NCI-H2029 treated with DMSO at 0.1 percent for 48 hours (cell line): Measurements from ENCODE around the gene TNFRSF14.
A peak's percentile ranks its signal among the peaks of the same experiment; 100 is the strongest.
"Not testable (repeated sequence)": the region's sequence is repeated elsewhere in the genome, so short reads cannot be mapped to it uniquely, and the experiment has no call there.

Source experiments
- DNase-seq: peaks from one replicate; lab custom pipeline; 2025; lab: John Stamatoyannopoulos, UW

The TNFRSF14 gene

DNA sequence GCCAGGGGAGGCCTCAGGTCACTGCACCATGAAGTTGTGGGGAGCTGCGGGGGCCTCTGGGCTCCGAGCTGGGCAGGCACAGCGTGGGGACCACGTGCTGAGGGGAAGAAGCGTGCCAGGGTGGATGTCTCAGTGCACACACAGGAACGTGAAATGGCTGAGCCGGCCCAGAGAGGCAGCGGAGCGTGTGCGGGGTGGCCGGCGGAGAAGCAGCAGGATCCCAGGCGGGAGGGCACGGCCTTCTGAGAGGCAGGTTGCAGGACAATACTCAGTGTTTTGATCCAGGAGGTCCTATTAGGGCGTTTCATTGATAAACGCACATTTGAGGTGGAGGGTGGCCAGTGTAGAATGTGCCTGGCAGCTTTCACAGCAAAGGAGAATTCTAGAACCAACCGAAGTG is 12.9 kb downstream of the TNFRSF14 start:
- DNase-seq: no peak

DNA sequence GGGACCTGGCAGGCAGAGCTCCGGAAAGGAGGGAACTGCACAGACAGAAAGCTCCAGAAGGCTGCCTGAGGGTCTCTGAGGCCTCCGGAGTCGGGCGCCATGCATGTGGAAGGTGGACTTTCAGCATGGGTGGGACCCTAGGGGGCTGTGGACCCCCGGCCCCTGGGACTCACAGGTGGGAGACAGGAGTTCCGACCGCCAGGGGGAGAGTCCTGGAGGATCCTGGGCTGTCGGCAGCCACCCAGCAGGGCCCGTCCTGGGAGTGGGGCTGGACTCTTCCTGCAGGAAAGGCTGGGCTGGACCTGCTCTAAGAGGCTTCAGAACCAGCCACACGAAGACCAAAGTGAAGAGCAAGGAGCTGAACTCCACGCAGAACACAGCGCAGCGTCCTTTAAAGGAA is 13.5 kb downstream of the TNFRSF14 start:
- DNase-seq: not testable (repeated sequence)

DNA sequence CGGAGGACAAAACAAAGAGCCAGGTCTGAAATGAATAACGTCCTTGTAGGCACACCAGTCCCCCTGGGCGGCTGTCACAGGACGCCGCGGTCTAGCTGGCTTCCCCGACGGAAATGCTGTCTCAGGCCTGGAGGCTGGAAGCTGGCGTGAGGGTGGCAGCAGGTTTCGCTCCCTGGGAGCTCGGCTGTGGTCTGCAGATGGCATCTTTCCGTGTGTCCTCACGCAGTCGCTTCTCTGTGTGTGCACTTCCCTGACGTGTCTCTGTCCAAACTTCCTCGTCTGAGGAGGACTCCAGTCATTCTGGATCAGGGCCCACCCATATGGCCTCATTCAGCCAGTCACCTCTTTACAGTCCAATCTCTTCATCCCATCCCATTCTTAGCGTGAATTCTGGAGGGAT is 14.2 kb downstream of the TNFRSF14 start:
- no peak for DNase-seq

DNA sequence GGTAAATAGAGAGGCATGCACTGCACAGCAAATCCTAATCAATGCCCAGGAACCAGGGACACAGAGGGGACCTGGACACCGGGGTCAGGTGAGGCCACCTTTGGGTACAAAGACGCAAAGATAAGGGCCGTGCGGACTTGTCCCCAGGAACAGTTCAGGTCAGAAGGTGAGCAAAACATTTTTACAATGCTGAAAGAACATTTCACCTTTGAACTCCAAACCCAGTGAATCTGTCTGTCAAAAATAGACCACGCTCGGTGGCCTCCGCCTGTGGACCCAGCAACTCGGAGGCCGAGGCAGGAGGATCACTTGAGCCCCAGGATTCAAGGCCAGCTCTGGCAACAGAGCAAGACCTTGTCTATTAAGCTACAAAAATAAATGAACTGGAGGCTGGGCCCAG is 15.2 kb downstream of the TNFRSF14 start:
- no peak for DNase-seq

DNA sequence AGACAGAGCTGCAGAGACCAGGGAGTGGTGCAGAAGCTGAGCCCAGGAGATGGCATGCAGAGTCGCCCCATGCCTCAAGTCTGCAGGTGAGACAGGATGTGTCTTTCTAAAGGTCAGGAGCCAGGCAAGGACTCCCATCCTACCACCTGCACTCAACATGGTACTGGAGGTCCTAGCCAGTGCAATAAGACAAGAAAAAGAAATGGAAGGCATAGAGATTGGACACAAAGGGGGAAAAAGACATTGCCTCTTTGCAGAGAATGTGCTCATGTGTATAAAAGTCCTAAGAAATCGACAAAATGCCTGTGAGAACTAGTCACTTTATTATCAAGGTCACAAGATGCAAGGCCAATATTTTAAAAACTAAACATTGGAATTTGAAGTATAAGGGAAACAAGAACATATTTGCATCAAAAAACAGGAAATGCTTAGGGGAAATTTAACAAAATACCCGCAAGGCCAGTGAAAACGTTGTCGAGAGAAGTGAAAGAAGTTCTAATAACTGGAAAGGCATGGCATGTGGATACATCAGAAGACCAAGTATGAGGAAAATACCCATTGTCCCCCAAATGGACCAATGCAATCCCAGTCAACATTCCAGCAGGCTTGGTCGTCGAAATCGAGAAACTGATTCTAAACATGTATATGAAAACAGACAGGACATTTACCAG is 17.2 kb downstream of the TNFRSF14 start:
- no peak for DNase-seq

DNA sequence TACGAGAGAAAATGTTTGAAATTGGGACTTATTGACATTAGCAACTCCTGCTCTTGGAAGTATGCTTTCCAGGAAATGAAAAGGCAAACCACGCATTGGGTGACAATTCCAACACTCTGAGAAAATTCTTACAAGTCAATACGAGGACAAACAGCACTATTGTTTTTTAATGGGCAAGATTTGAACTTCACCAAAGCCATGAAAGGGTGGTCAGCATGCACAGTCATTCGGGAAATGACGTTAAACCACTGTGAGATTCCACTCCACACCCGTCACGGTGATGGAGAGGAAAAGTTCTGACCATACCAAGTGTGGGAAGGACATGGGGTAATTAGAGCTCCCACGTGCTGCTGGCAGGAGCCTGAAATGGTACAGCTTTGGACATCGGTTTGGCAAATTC is 18.2 kb downstream of the TNFRSF14 start:
- DNase-seq: no peak

DNA sequence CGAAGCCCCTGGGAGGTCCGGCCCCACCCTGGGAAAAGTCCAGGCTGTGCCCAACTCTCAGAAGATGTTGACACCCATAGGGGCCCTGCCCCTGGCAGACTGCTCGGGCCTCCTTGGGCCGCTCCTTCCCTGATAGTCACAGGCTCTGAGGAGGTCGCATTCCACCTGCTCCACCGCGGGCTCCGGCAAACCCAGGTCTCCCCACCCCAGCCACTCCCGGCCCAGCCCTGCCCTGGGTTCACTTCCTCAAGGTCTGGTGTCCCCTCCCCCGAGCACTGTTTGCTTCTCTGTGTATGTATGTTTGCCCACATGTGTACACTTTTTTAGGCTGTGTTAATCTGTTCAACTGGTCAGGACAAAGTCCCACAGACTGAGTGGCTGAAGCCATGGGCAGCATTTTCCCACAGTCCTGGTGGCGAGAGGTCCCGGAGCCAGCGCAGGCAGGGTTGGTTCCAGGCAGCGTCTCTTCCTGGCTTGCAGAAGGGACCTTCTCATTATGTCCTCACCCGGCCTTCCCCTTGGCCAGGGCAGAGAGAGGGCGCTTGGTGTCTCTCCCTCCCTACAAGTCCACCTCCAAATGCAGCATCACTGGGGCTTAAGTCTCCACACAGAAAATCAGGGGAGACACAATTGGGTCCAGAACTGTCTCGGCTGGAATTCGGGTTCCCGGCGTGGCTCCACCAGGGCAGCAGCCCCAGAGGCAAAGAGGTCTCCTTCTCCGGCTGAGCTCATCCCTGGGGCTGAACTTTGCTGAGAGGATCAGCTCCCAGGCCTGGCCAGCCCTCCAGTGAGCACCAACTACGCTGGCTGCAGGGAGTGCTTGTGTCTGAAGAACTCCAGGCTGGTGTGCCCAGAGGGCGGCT is 19.9 kb downstream of the TNFRSF14 start:
- DNase-seq: no peak

DNA sequence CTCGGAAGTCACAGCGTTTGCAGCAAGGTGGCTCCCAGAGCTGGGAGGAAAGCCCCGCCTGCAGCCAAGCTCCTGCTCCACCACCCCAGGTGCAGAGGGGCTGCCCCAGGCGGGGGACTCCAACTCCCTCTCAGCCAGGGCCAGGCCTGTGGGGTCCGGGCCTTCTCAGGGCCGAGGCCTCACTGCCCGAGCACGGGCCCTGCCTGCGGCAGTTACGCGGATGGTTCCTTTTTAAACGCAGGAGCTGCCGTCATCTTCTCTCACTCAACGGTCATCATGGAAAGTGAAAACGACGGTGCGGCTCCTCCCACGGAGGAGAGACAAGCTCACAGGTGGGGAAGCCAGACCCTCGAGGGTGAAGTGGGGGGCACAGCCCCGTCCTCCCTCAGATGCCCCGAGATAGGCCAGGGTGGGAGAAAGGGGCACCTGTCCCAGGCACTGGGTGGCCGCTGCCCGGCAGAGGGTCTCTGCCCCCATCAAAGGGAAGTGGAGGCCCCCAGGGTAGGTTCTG is 21.4 kb downstream of the TNFRSF14 start:
- DNase-seq: not testable (repeated sequence)

DNA sequence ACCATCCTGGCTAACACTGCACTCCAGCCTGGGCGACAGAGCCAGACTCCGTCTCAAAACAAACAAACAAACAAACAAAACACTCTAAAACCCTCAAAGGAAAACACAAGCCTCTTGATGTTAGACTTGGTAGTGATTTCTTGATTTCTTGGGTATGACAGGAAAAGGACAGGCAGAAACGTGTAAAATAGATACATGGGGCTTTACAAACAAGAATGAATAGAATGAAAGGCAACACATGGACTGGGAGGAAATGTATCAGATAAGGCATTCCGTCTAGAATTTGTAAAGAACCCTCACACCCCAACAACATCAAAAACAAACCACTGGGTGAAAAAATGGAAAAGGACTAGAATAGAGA is 22.6 kb downstream of the TNFRSF14 start:
- DNase-seq: no peak

DNA sequence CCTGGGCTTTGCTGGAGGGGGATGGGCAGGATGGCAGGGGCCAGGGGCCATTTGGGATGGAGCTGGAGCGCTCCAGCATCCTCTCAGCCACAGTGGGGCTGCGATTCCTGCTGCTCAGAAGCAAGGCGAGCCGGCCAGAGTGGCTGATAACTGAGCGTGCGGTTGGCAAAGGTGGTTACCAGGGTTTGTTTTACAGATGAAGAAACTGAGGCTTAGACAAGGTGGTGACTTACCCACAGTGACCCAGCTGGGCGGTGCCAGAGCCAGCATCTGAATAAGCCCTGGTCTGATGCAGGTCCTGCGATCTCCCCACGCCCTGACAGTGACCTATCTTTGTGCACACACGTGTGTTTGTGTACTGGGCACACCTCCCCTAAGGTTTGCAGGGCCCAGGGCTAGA is 24.5 kb downstream of the TNFRSF14 start:
- DNase-seq: no peak

DNA sequence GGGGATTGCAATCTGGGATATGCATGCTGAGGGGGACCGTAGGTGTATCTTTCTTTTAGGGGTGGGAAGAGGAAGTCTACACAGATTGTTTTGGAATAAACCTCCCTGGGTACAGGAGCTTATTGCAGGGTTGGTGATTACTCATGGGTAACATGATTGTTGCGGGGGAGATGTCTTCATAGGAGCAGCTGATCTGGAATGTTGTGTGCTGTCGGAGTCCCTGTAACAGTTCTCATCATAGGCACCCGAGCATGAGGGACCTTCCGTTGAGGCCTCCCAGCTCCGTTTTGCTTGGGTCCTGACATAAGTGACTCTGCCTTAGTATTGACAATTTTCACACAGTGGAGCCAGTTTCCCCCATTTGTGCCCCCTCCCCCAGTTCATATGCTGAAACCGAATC is 26.2 kb downstream of the TNFRSF14 start:
- no peak for DNase-seq

DNA sequence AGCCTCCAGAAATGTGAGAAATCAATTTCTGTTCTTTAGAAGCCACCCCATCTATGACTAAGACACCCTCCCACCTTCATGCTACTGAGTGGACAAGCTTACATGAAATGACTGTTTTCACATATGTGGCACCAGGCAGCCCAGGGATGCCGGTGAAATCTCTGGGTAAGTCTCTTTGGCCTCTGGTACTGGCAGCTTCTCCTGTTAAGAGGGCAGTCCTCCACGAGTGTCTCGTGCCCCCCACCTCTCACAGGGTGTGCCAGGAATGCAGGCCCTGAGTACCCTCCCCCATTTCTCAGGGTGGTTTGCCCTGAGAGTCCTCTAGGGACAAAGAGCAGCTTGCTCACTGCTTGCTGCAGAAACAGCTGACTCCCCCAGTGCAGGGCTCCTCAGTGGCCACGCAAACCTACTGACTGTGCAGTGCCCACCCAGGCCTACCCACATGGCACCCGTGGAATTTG is 27.2 kb downstream of the TNFRSF14 start:
- DNase-seq: no peak

DNA sequence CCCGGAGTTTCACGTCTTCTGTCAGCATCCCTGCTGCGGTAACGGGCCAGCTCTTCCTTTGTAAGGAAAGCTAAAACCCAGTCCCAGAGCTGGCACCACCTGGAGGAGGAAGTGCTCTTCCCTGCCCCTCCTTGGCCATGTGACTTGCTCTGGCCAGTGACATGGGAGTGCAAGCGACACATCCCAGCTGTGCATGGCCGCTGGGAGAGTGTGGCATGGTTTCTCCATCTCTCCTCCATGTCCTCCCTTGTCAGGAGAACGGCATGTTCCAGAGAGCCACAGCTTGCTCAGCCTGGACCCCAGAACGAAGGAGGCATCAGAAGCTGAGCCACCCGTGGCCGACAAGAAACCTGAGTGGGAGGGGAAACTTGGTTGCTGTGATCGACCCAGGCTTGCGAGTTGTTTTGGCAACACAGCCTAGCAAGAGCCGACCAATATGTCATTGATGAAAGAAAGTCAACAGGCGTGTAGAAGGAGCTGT is 27.7 kb downstream of the TNFRSF14 start:
- DNase-seq: no peak

DNA sequence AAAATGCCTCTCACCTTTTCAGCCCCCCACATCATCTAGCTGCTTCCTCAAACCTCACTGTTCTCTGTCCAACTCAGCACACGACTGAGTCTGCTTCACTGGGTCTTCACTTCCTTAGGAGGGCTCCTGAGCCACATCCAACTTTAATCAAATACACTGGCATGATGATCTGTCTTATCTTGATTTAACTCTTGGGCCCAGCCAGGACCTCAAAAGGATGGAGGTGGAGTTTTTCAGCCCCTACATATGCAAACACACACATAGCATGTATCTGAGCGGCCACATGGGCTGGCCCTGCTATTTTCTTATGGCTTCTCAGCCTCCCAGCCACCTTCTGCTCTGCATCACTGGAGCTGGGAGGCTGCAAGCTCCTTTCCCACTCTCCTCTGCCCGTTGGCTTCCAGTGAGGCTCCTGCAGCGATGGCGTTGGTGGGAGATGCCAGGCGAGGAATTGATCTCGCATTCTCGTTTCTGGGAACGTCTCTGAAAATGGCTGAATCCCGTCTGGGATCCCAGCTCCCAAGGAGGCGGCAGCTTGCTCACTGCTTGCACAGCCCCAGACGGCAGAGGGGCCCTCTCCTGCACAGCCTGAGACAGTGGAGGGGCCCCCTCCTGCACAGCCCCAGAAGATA is 28.6 kb downstream of the TNFRSF14 start:
- DNase-seq: no peak

DNA sequence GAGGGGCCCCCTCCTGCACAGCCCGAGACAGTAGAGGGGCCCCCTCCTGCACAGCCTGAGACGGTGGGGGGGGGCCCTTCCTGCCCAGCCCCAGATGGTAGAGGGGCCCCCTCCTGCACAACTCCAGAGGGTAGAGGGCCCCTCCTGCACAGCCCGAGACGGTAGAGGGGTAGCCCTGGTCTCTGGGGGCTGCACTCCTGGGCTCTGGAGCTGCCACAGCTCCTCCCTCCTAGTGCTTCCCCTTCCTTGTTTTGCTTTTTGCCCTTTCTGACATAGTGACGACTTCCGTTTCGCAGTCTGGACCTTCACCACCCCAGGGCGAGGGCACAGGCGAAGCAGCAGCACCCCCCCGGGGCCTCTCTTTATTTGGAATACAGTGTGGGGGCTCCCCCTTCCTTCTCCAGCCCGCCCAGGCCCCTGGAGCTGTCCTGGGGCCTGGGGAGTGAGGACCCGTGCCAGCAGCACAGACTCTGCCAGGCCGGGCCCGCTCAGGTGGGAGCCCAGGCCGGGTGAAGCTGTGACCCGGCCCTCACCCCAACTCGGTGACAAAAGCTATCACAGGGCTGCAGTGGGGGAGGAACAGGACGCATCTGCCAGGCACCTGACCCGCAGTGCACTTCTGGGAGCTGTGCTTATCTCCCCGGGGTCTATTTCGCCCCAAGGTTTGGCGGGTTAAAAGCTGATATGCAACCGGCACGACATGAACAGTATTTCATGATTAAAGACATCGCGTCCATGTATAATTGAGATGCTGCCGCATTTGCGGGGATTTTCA is 29.3 kb downstream of the TNFRSF14 start:
- no peak for DNase-seq

DNA sequence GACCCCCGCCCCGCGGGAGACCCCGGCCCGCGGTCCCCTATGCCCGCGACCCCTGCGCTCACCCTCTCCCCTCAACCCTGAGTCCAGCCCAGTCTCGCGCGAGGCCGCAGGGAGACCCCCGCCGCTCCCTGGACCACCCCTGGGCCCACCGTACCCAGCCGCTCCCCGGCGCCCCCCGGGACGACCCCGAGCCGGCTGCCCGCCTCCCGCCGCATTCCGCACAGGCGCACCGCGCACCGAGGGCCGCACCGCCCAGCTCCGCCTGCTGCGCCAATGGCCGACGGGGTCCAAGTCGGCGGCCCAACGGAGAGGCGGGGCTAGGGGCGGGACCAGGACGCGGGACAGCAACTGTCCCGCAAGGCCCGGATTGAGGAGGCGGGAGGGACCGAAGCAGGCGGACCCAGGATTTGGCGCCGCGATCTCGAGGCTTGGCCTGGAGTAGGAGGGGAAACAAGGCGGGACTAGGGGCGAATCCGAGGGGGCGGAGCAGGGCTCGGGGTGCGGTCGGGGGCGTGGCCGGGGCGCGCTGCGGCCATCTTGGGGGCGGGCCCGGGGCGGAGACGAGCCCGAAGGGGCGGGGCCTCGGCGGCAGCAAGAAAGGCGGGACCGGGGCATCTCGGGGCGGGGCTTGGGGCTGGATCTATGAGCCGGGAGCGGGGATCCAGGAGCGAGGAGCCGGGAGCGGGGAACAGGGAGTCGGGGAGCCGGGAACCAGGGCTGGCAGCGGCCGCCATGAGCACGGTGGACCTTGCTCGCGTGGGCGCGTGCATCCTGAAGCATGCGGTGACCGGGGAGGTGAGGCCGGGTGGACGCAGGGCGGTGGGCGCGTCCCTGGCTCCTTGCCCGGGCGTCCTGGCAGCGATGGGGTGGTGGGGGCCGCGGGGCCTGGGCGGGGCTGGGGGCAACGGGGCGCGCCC is 30.2 kb downstream of the TNFRSF14 start, which contains the start of gene PRXL2B:
TSS of gene PRXL2B (plus strand) at position 624 of the 917 bp plus-strand sequence. CDS start at position 733, 109 bp downstream.
- peak; percentile 64 for DNase-seq

DNA sequence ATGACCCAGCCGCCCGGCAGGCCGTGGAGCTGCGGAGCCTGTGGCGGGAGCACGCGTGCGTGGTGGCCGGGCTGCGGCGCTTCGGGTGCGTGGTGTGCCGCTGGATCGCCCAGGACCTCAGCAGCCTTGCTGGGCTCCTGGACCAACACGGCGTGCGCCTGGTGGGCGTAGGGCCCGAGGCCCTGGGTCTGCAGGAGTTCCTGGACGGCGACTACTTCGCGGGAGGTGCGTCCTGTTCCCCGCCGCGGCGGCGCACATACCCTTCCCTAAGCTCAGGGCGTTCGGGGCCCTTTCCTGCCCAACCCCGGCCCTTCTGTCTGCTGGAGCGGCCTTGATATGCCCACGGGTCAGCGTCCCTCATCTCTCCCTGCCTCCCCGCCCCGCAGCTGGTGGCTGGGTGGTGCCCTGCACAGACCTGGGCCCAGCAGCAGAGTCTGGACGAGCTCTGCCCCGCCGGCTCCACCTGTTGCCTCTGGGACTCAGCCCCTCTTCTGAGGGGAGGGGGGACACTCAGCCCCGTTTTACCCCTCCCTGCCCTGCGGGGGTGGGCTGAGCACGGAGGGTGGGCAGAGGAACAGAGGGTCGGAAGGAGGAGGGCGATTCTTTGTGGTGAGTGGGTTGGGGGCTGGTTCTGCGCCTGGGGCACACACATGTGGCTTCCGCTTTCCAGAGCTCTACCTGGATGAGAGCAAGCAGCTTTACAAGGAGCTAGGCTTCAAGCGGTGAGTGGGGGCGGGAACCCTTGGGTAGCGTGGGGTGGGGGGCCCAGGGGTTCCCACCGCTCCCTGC is 31.1 kb downstream of the TNFRSF14 start:
- no peak for DNase-seq

DNA sequence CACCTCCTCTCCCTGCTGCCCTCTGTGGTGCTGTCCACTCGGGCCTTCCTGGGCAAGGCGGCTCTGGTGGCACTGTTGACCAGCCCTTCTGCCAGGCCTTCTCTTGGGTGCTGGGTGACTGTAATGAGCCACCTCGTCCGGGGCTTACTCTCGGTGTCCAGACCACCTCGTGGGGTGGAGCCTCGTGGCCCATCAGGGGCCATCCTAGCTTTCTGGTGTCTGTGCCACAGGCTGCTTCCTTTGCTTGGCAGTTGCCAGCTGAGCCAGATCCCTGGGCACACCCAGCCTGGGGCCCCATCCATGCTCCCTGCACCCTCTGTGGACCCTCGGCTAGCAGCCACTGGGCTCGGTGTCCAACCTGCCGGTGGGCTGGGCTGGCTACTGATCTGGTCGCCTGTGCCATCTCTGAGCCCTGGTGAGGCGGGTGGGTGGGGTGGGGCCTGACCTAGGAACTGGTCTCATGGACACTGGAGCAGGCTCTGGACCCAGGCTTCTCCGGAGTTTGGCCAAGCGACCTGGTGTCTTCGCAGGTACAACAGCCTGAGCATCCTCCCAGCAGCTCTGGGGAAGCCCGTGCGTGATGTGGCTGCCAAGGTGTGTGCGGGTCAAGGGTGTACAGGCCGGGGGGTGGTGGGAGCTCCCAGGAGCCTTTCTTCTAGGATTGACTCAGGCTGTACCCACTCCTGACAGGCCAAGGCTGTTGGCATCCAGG is 31.8 kb downstream of the TNFRSF14 start:
- no peak for DNase-seq
